GM13977 (cell line): ENCODE data around the gene CALD1.

Source experiments
- DNase-seq: peaks from one replicate; pipeline ENCODE4 v3.0.0; 2012; ENCODE audit warnings: low spot score
- in situ Hi-C: fragments of 300-500 bp; cut with MboI; formaldehyde crosslinking; loops from one replicate; pipeline ENCODE4 v1.12.0; 2022; ENCODE audit warnings: low sequenced_read_pairs, low pct_unique_long_range_greater_than_20kb, mixed read lengths, inconsistent platforms; ENCODE audit not compliant: unreplicated experiment
- TF ChIP-seq, protein P1 (sequence below): IDR thresholded peaks from 2 replicates; pipeline ENCODE4 v1.5.1; 2012; ENCODE audit warnings: mild to moderate bottlenecking, control low read depth; ENCODE audit not compliant: insufficient read depth; ENCODE audit errors: extremely low read depth, missing control alignments

The CALD1 gene

DNA sequence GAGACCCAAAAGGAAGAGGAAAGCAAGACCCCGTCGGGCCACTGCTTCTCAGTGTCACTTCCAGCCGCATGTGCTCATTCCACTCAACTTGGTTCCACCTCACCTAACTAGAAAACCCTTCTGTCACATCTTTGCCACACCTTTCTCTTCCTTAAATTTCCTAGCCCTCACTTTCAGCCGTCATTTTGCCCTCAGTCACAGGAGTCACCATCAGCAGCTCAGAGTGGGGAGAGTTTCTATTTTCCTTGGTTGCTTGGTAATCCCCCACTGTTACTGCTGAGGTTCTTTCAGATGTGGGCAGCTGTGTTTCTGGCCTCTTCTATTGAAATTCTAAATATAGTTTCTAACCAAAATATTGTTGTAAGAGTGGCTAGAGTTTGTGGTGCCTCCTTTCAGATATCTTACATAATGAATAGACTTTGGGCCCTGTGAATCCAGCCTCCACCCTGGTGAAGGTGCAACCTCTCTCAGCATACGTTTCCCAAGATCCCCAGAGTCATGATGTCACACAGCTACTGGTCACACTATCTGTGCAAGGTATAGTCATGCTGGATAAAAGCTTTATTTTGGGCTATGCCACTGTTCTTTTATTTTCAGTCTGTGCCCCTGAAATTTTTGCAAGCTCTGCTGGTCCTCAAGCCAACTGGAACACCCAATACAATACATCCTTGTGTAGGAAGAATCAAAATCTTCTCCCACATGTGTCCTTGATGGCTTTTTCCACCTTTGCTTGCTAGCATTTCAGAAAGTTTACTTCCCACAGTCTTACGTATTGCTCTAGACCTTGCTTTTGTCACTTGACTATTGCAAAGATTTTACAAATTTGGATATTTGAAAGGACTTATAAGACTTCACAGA, 216.0 kb downstream of the CALD1 start:
- DNase-seq = peak; percentile 35
- TF ChIP-seq, protein P1, sequence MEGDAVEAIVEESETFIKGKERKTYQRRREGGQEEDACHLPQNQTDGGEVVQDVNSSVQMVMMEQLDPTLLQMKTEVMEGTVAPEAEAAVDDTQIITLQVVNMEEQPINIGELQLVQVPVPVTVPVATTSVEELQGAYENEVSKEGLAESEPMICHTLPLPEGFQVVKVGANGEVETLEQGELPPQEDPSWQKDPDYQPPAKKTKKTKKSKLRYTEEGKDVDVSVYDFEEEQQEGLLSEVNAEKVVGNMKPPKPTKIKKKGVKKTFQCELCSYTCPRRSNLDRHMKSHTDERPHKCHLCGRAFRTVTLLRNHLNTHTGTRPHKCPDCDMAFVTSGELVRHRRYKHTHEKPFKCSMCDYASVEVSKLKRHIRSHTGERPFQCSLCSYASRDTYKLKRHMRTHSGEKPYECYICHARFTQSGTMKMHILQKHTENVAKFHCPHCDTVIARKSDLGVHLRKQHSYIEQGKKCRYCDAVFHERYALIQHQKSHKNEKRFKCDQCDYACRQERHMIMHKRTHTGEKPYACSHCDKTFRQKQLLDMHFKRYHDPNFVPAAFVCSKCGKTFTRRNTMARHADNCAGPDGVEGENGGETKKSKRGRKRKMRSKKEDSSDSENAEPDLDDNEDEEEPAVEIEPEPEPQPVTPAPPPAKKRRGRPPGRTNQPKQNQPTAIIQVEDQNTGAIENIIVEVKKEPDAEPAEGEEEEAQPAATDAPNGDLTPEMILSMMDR = no peak
- in situ Hi-C loops = loop anchor here (10.0 kb wide), 1 partner anchor 159 kb away; no protein-coding TSS in a partner anchor

DNA sequence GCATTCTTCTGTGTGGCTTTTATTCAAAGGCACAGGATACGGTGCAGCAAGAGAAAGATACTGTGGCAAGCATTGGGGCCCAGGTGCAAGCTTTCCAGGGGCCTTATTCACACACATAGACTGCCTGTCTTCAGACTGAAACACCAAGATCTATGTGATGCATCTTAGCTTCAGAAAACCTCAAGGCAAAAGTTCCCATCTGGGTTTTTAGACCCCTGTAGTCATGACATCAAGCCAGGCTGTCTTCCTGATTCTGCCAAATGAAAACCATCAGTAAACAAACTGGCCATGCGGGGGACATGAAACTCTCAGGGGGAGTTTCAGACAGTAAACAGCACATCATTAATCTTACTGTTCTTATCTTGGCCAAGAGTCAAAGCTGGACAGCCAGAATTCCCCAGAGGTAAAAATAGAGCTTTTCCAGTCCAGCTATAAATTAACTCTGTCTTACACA, 216.7 kb downstream of the CALD1 start:
- TF ChIP-seq, protein P1 = no peak
- DNase-seq = peak; percentile 35
- in situ Hi-C loops = loop anchor here (10.0 kb wide), 1 partner anchor 159 kb away; no protein-coding TSS in a partner anchor

DNA sequence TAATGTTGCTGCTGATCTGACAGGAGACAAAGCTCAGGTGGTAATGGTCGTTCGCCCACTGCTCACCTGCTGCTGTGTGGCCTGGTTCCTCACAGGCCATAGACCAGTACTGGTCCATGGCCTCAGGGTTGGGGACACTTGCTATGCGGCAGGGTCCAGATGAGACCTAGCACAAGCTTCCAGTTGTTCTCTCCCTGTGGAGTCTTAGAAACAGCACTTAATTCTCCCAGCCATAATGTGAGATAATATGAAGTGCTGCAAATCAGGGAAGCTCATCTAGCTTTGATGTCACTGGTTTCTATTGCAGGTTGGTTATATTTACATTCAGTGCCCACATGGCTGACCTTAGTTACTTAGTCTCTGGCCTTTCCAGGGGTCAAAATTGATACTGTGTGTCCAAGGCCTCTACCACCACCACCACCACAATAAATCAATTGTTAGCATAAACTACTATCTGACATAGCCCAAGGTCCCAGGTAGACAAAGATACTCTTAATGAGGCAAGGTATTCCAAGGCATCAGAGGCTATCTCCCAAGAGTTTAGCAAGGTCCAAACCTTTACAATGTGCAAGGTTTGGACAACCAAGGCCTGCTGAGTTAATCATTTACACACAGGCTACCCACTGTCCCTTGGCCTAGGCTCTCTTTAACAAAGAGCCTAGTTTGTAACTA, 217.9 kb downstream of the CALD1 start:
- no peak for DNase-seq
- TF ChIP-seq, protein P1 = no peak
- in situ Hi-C loops = loop anchor here (10.0 kb wide), 1 partner anchor 157 kb away; no protein-coding TSS in a partner anchor

DNA sequence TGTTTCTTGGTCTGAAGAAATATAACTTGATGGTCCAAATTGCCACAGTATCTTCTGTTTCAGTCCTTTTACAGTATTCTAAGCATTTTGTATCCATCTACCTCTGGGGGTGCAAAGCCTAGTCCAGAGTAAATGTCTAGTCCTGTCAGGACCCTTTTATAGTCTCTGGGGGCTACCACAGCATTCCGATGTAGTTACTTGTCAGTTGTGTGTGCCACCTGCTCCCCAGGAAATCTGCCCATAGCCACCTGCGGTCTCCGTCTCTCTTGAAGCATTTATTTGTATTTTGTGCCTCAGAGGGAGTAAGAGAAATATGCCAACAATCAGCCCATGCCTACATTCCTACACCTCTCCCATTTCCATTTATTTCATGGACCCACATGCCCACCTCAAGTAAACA, 219.7 kb downstream of the CALD1 start:
- TF ChIP-seq, protein P1 = no peak
- no peak for DNase-seq
- in situ Hi-C loops = loop anchor here (10.0 kb wide), 1 partner anchor 156 kb away; no protein-coding TSS in a partner anchor

DNA sequence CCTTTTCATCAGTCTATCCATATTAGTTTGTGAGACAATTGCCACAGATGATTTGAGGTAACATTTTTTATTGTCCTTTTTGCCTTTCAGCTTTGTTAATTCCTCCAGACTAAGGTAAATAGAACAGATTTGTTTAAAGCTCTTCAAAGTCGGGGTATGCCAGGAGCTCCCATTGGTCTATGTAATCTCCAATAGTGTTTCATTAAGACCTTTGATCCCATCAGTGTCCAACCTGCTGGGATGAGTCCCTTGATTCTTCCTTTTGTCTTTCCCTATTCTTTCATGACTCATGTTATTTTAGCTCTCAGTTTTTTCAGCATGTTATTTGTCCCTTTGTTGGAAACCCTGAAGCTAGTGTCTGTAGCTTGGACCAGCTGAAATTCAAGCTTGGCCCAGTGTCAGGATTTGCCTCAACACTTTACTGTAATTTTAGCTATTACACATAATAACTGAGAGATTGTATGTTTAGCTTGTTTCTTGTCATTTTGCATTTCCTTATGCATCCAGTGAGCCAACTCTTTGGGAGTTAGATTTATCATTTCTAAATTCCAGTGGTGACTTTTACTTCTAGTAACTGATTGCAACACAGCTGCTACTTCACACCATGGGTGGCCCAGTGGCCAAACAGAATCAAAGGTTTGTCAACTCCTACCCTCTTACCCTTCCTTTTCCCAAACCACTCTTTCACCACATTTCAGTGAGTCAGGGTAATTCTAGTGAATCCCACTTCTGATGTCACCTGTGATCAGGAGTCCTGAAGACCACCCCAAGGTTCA, 222.1 kb downstream of the CALD1 start:
- TF ChIP-seq, protein P1 = no peak
- in situ Hi-C loops = no loop called here
- no peak for DNase-seq

DNA sequence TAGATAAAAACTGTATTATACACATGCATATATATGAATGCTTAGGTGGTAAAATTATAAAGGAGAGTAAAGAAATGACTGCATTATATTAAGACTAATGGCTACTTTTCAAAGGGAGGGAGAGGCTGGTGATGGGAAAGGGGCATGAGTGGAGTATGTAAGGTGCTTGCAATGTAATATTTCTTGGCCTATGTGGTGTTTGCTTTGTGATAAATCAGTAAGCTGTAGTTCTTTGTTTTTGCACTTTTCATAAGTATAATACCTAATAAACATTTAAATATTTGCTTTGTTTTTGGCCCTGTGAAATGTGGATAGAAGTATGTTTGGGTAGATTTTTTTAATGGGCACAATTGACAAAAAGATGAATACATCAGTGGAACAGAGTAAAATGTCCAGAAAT, 232.8 kb downstream of the CALD1 start:
- in situ Hi-C loops = no loop called here
- no peak for DNase-seq
- TF ChIP-seq, protein P1 = no peak
